DOHH2 (cell line): Measurements from ENCODE around the gene VPS4B.

ENCODE experiments used
- EZH2phosphoT487 ChIP-seq: fragments of 200-600 bp; sonication (generic); IDR thresholded peaks from 2 replicates; pipeline ENCODE4 v1.6.1; 2017; ENCODE audit warnings: borderline replicate concordance, mild to moderate bottlenecking, antibody characterized with exemption, low read length, moderate library complexity, mixed read lengths
- TF ChIP-seq, protein P1 (sequence below): fragments of 200-600 bp; sonication (generic); IDR thresholded peaks from one replicate; pipeline ENCODE4 v1.5.1; 2014; ENCODE audit warnings: antibody characterized with exemption, mild to moderate bottlenecking, low read depth, low read length; ENCODE audit not compliant: poor library complexity, severe bottlenecking

GRCh38 chr18:63344918-63345317 is 77.4 kb downstream of the VPS4B start:
- TF ChIP-seq, protein P1, sequence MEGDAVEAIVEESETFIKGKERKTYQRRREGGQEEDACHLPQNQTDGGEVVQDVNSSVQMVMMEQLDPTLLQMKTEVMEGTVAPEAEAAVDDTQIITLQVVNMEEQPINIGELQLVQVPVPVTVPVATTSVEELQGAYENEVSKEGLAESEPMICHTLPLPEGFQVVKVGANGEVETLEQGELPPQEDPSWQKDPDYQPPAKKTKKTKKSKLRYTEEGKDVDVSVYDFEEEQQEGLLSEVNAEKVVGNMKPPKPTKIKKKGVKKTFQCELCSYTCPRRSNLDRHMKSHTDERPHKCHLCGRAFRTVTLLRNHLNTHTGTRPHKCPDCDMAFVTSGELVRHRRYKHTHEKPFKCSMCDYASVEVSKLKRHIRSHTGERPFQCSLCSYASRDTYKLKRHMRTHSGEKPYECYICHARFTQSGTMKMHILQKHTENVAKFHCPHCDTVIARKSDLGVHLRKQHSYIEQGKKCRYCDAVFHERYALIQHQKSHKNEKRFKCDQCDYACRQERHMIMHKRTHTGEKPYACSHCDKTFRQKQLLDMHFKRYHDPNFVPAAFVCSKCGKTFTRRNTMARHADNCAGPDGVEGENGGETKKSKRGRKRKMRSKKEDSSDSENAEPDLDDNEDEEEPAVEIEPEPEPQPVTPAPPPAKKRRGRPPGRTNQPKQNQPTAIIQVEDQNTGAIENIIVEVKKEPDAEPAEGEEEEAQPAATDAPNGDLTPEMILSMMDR = no peak
- TF ChIP-seq EZH2phosphoT487 = no peak
